Measurements from ENCODE around the gene APOA4. TPM values are rescaled to one million over a fixed set of nuclear protein-coding genes. Genes with fewer than 3 reads are reported as not detected.

The APOA4 gene
- total and polyA plus RNA-seq, 2 of the 13 experiments (the other 11 are each of a cell fraction or from before 2014, with no cell fraction given), result 3.8 to 7.2 TPM

- TF ChIP-seq CSRNP1 (CRISPR knock-in tag; IDR thresholded peaks at IDR 0.05), result no peak
- TF ChIP-seq EEA1 (CRISPR knock-in tag; IDR thresholded peaks at IDR 0.05; ENCODE audit: borderline replicate concordance), result no peak
- no peak for TF ChIP-seq EED (CRISPR knock-in tag; IDR thresholded peaks at IDR 0.05)
- TF ChIP-seq SP1 (IDR thresholded peaks at IDR 0.05), result no peak
- no peak for TF ChIP-seq SP1 (CRISPR knock-in tag; IDR thresholded peaks at IDR 0.05)
- TF ChIP-seq NR2F6 (IDR thresholded peaks at IDR 0.05), result no peak
- no peak for TF ChIP-seq NR2F6 (CRISPR knock-in tag; IDR thresholded peaks at IDR 0.05)
- no peak for TF ChIP-seq TFE3 (CRISPR knock-in tag; IDR thresholded peaks at IDR 0.05)
- TF ChIP-seq YEATS2 (CRISPR knock-in tag; IDR thresholded peaks at IDR 0.05; ENCODE audit: borderline replicate concordance), result no peak
- TF ChIP-seq DZIP1 (CRISPR knock-in tag; IDR thresholded peaks at IDR 0.05), result no peak
- no peak for TF ChIP-seq HIC2 (CRISPR knock-in tag; IDR thresholded peaks at IDR 0.05; ENCODE audit: low read depth)
- no peak for TF ChIP-seq PHF21A (CRISPR knock-in tag; IDR thresholded peaks at IDR 0.05)
- TF ChIP-seq ZNF501 (CRISPR knock-in tag; IDR thresholded peaks at IDR 0.05), result no peak
- no peak for TF ChIP-seq DNMT3B (CRISPR knock-in tag; conservative IDR thresholded peaks at IDR 0.05)
- TF ChIP-seq ZNF224 (CRISPR knock-in tag; IDR thresholded peaks at IDR 0.05), result no peak
- no peak for TF ChIP-seq ATM (IDR thresholded peaks at IDR 0.05; ENCODE audit: borderline replicate concordance)
Observed at GRCh38 chr11:116775975-116776374, 47.1 kb downstream of the APOA4 start (continued).

All from HepG2 (cell line).